ENCODE measurements around the gene NINJ1. TPM values are rescaled to one million over a fixed set of nuclear protein-coding genes. Genes with fewer than 3 reads are reported as not detected.

Gene NINJ1
- polyA plus RNA-seq, 1 of the 3 experiments (the other 2 are of a cell fraction), result 31.7 TPM

DNA sequence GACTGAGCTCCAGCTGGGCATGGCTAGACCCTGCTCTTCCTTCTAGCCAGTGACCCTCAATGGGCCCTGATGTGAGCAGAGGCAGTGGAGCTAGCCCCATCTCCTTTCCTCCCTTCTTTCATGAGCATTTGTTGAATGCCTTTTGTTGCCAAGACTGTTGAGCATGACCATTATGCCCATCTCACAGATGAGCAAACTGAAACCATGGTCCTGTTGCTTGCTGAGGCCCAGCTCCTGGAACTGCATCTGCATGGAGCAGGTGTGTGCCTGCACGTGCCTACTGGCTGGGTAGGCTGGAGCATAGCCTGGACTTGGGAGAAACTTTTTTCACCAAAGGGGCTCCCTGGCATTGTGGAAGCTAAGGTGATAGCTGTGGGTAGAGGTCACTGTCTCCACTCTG, 46.9 kb upstream of the NINJ1 start:
- no peaks in the 10 kb centered on the region for H4K20me1 ChIP-seq (ENCODE audit: insufficient read depth)
- no peaks in the 10 kb centered on the region for H3K79me2 ChIP-seq (ENCODE audit: insufficient read depth)
- no peak for DNase-seq
- no peak overlapping the region for H3K27ac ChIP-seq (ENCODE audit: low read depth in 2 of 2, low read length in 1 of 2)
- ChIA-PET POLR2A (no interaction called here), CTCF (interaction anchor here (0.7 to 1.1 kb wide), 4 partner anchors 13 to 122 kb away, joined by 3 read pairs; no protein-coding TSS in a partner anchor)
- no peak overlapping the region for H3K4me2 ChIP-seq
- H3K36me3 ChIP-seq (replicated peaks in 1 of 2; ENCODE audit: control insufficient read depth in 1 of 2, insufficient read depth in 2 of 2, low read length in 1 of 2), result no peaks in the 10 kb centered on the region
- no peaks in the 10 kb centered on the region for H3K9me3 ChIP-seq
- no peak for TF ChIP-seq MXI1 (IDR thresholded peaks at IDR 0.05; ENCODE audit: low read depth, low read length)
- no peak for TF ChIP-seq NFIC (IDR thresholded peaks at IDR 0.05; ENCODE audit: borderline replicate concordance)
- no peak for TF ChIP-seq CHD2 (IDR thresholded peaks at IDR 0.05; ENCODE audit: low read length, partially characterized antibody)
- no peak for TF ChIP-seq PBX3 (IDR thresholded peaks at IDR 0.05)
- no peak for TF ChIP-seq USF1 (IDR thresholded peaks at IDR 0.05; ENCODE audit: borderline replicate concordance, low read depth)
- TF ChIP-seq SIN3A (IDR thresholded peaks at IDR 0.05; ENCODE audit: borderline replicate concordance, low read depth, low read length), result no peak
- TF ChIP-seq EP300 (IDR thresholded peaks at IDR 0.05; ENCODE audit: borderline replicate concordance in 1 of 2, low read depth in 1 of 2, low read length in 1 of 2), result no peak
- no peak for TF ChIP-seq ELF1 (IDR thresholded peaks at IDR 0.05)
- TF ChIP-seq IRF3 (IDR thresholded peaks at IDR 0.05; ENCODE audit: low read depth, low read length), result no peak
- TF ChIP-seq, protein P1, sequence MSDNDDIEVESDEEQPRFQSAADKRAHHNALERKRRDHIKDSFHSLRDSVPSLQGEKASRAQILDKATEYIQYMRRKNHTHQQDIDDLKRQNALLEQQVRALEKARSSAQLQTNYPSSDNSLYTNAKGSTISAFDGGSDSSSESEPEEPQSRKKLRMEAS (IDR thresholded peaks at IDR 0.05; ENCODE audit: low read depth), result no peak
- no peak for TF ChIP-seq RXRA (IDR thresholded peaks at IDR 0.05; ENCODE audit: borderline replicate concordance, low read depth)
- no peak for TF ChIP-seq REST (IDR thresholded peaks at IDR 0.05; ENCODE audit: low read depth, low read length)
- no peak for TF ChIP-seq ZBTB33 (IDR thresholded peaks at IDR 0.05; ENCODE audit: borderline replicate concordance, low read depth)
- TF ChIP-seq FOSL2 (IDR thresholded peaks at IDR 0.05; ENCODE audit: borderline replicate concordance, low read depth), result no peak
- no peak for TF ChIP-seq RAD21 (IDR thresholded peaks at IDR 0.05; ENCODE audit: low read length)
- no peak for TF ChIP-seq RFX5 (IDR thresholded peaks at IDR 0.05; ENCODE audit: low read length)
- H3K9ac ChIP-seq, result no peak overlapping the region
- no peaks in the 10 kb centered on the region for H3F3A ChIP-seq (replicated peaks; ENCODE audit: insufficient read depth)
- no peak overlapping the region for H3K4me3 ChIP-seq (ENCODE audit: low read depth in 2 of 2, low read length in 1 of 2)
- H3K9me2 ChIP-seq, result no peaks in the 10 kb centered on the region
- H3K4me1 ChIP-seq (ENCODE audit: control insufficient read depth in 1 of 2, insufficient read depth in 2 of 2, low read depth in 1 of 2, low read length in 1 of 2), result peaks cover 0 to 39% of the 10 kb centered on the region in 2 experiments; a peak in 1 of 4 replicates
- no CpG with 5 or more reads among the region's 1 CpG for WGBS (ENCODE audit: low lambda C conversion rate)
- peaks cover 15% of the 10 kb centered on the region for H3K27me3 ChIP-seq (ENCODE audit: insufficient read depth)
- H2AFZ ChIP-seq (ENCODE audit: low read depth), result no peak overlapping the region

Data from SK-N-SH (cell line).